Gastroesophageal sphincter (tissue), 4 donors: Measurements from ENCODE around the gene SAMD4A. TPM values are rescaled to one million over a fixed set of nuclear protein-coding genes. Genes with fewer than 3 reads are reported as not detected.

Experiments
- ATAC-seq: fragments of 150-250 bp; one replicate; pipeline ENCODE4 v1.9.1; 2016; ENCODE audit warnings: mild to moderate bottlenecking, moderate library complexity
- H3K27ac ChIP-seq, 4 donors: fragments of 200-600 bp; sonication (generic) in 3 of 4; 1 replicate in 3 of 4; 2 replicates in 1 of 4; pipeline ENCODE4 v1.5.1; 2016 to 2019
- H3K27me3 ChIP-seq: fragments of 200-600 bp; sonication (generic); one replicate; pipeline ENCODE4 v1.5.1; 2019
- H3K36me3 ChIP-seq, 2 donors: fragments of 200-600 bp; sonication (generic); one replicate each; pipeline ENCODE4 v1.5.1; 2019; ENCODE audit warnings: control low read depth in 1 of 2
- H3K4me1 ChIP-seq, 3 donors: fragments of 200-600 bp; sonication (generic); 1 replicate in 2 of 3; 2 replicates in 1 of 3; pipeline ENCODE4 v1.5.1; 2016 to 2019; ENCODE audit warnings: control low read depth in 2 of 3
- H3K4me3 ChIP-seq, 2 donors: fragments of 200-600 bp; sonication (generic); one replicate each; pipeline ENCODE4 v1.5.1; 2019; ENCODE audit warnings: mild to moderate bottlenecking in 1 of 2, moderate library complexity in 1 of 2
- H3K9me3 ChIP-seq, 3 donors: fragments of 200-600 bp; sonication (generic); one replicate each; pipeline ENCODE4 v1.5.1; 2017 to 2019; ENCODE audit warnings: control low read depth in 2 of 3
- EP300 ChIP-seq: sonication (generic); formaldehyde crosslinking; IDR thresholded peaks from one replicate; pipeline ENCODE4 v1.6.1; 2017; ENCODE audit warnings: antibody characterized with exemption, mild to moderate bottlenecking
- POLR2A ChIP-seq, 2 donors: fragments of 450-650 bp; IDR thresholded peaks; one replicate each; pipeline ENCODE4 v1.6.1; 2017; ENCODE audit warnings: antibody characterized with exemption in 2 of 2, mild to moderate bottlenecking in 2 of 2, moderate library complexity in 1 of 2
- POLR2AphosphoS5 ChIP-seq: sonication (generic); formaldehyde crosslinking; IDR thresholded peaks from one replicate; pipeline ENCODE4 v1.6.1; 2017; ENCODE audit warnings: antibody characterized with exemption
- WGBS, 2 donors: methylation state at CpG; one replicate each; pipeline ENCODE4 v1.1.5; 2018; ENCODE audit warnings: low coverage in 1 of 2; 5-methylcytosine and 5-hydroxymethylcytosine counted together
- total RNA-seq, 4 donors: library from RNA; depleted of rRNA; stranded (reverse); fragments of >200 nt; gene quantifications; one replicate each; pipeline ENCODE4 v1.1.0, GENCODE V29; 2016
- TF ChIP-seq, protein P1 (sequence below), 4 experiments: fragments of 200-600 bp in 2 of 4; fragments of 450-650 bp in 2 of 4; sonication (generic) in 1 of 4; IDR thresholded peaks; one replicate each; pipeline ENCODE4 v1.5.1; 2017 to 2019; ENCODE audit warnings: antibody characterized with exemption in 4 of 4, mild to moderate bottlenecking in 2 of 4, moderate library complexity in 2 of 4

Gene SAMD4A
- total RNA-seq, 4 donors from 2014 or later = 65.2 to 163 (median 89.7) TPM

DNA sequence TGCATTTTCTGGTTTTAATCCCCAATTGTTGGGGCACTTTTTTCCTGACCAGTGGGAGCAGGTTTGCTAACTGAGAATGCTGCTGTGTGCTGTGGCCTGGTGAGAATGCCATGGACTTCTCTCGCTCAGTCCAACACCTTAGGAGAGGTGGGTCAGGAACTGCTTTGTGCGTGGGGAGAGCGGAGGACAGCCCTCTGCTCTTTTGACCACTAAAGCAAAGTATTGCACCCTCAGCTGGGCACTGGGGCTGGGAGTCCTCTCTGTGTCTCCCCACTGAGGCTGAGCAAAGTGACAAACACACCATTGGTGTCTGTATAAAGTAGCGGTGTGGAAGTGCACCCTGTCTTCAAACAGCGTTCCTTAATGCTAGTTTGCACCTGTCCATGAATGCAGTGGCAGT lies 136.2 kb downstream of the SAMD4A start:
- H3K4me1 ChIP-seq = peaks cover 0 to 40% (median 9%) of the 10 kb centered on the region in 3 donors
- 92% methylated on average over 2 of the region's 5 CpGs; no CpG with 5 or more reads in 1 of the 2 donors for WGBS, 2 donors
- no peak overlapping the region for H3K4me3 ChIP-seq
- H3K9me3 ChIP-seq = no peaks in the 10 kb centered on the region
- TF ChIP-seq POLR2AphosphoS5 = no peak
- TF ChIP-seq, protein P1, sequence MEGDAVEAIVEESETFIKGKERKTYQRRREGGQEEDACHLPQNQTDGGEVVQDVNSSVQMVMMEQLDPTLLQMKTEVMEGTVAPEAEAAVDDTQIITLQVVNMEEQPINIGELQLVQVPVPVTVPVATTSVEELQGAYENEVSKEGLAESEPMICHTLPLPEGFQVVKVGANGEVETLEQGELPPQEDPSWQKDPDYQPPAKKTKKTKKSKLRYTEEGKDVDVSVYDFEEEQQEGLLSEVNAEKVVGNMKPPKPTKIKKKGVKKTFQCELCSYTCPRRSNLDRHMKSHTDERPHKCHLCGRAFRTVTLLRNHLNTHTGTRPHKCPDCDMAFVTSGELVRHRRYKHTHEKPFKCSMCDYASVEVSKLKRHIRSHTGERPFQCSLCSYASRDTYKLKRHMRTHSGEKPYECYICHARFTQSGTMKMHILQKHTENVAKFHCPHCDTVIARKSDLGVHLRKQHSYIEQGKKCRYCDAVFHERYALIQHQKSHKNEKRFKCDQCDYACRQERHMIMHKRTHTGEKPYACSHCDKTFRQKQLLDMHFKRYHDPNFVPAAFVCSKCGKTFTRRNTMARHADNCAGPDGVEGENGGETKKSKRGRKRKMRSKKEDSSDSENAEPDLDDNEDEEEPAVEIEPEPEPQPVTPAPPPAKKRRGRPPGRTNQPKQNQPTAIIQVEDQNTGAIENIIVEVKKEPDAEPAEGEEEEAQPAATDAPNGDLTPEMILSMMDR (IDR thresholded peaks at IDR 0.05) = no peak
- TF ChIP-seq POLR2A (IDR thresholded peaks at IDR 0.05) = no peak
- TF ChIP-seq EP300 = no peak
- no peaks in the 10 kb centered on the region for H3K27me3 ChIP-seq
- ATAC-seq = no peak
- peaks cover 0 to 12% of the 10 kb centered on the region in 2 donors for H3K36me3 ChIP-seq
- no peak overlapping the region for H3K27ac ChIP-seq

DNA sequence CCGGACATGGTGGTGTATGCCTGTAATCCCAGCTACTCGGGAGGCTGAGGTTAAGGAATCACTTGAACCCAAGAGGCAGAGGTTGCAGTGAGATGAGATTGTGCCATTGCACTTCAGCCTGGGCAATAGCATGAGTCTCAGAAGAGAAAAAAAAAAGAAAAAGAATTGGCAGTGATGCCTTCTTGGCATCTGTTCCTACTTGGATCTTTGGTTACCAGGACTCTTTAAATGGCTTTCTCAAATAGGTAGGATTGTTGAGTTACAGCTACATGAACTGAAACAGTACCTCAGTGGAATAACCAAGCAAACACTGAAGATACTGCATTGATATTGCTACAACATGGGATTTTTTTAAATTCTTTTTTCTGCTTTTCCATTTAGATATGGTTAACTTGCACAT lies 136.8 kb downstream of the SAMD4A start:
- H3K9me3 ChIP-seq = no peaks in the 10 kb centered on the region
- H3K27me3 ChIP-seq = no peaks in the 10 kb centered on the region
- WGBS, 2 donors = 93% methylated on average over 2 of the region's 2 CpGs; no CpG with 5 or more reads in 1 of the 2 donors
- peaks cover 0 to 34% (median 3%) of the 10 kb centered on the region in 3 donors for H3K4me1 ChIP-seq
- ATAC-seq = no peak
- no peak overlapping the region for H3K4me3 ChIP-seq
- TF ChIP-seq POLR2AphosphoS5 = no peak
- TF ChIP-seq, protein P1 (IDR thresholded peaks at IDR 0.05) = no peak
- no peak for TF ChIP-seq POLR2A (IDR thresholded peaks at IDR 0.05)
- no peak for TF ChIP-seq EP300
- no peak overlapping the region for H3K27ac ChIP-seq
- peaks cover 0 to 12% of the 10 kb centered on the region in 2 donors for H3K36me3 ChIP-seq

DNA sequence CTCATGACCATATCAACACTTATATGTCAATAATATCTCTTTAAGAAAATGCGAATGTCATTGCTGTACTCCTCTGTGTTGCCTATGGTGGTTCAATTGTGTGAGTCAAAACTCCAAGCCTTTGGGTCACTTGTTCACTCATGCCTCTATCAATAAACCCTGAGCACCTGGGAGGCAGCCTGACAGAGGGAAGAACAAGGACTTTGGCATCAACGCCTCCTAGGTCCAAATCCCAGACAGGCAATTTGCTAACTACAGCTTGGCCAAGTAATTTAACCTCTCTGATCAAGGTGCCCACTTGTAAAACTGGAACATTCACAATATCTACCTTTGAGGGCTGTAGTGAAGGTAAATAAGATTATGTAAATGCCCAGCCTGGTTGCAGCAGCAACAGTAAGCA lies 137.8 kb downstream of the SAMD4A start:
- Histone ChIP-seq H3K9me3 (no peaks in the 10 kb centered on the region), H3K27ac (no peak overlapping the region), H3K4me3 (no peak overlapping the region), H3K4me1 (peaks cover 0 to 23% (median 0%) of the 10 kb centered on the region in 3 donors), H3K36me3 (peaks cover 0 to 12% of the 10 kb centered on the region in 2 donors), H3K27me3 (no peaks in the 10 kb centered on the region)
- no peak for ATAC-seq
- TF ChIP-seq POLR2AphosphoS5 (no peak), POLR2A (IDR thresholded peaks at IDR 0.05) (no peak), EP300 (no peak)
- TF ChIP-seq, protein P1 (IDR thresholded peaks at IDR 0.05) = no peak
- WGBS, 2 donors = 86% methylated on average over 1 of the region's 2 CpGs; no CpG with 5 or more reads in 1 of the 2 donors

DNA sequence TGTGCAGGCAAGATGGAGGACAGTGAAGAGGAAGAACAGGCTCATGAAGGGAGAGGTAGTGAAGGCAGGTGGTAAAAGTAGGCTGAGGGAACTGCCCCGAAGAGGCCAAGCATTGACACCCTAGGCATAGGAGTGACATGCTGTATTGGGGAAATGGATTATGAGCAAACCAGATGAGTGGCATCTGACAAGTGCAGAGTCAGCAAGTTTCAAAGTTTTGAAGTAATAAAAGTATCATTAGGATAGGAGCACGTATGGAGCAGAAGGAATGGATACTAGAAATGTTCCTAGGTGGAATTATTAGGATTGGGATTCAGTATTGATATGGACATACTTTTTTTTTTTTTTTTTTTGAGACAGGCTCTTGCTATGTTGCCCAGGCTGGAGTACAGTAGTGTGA lies 139.8 kb downstream of the SAMD4A start:
- H3K4me1 ChIP-seq = peaks cover 2 to 18% (median 3%) of the 10 kb centered on the region in 3 donors
- ATAC-seq = no peak
- no peak overlapping the region for H3K4me3 ChIP-seq
- TF ChIP-seq POLR2A (IDR thresholded peaks at IDR 0.05) (no peak), POLR2AphosphoS5 (no peak), EP300 (no peak)
- TF ChIP-seq, protein P1 (IDR thresholded peaks at IDR 0.05) = no peak
- H3K9me3 ChIP-seq = no peaks in the 10 kb centered on the region
- WGBS, 2 donors = 85 to 90% methylated on average over 2 of the region's 2 CpGs
- peaks cover 0 to 12% of the 10 kb centered on the region in 2 donors for H3K36me3 ChIP-seq
- H3K27me3 ChIP-seq = no peaks in the 10 kb centered on the region
- no peak overlapping the region for H3K27ac ChIP-seq

DNA sequence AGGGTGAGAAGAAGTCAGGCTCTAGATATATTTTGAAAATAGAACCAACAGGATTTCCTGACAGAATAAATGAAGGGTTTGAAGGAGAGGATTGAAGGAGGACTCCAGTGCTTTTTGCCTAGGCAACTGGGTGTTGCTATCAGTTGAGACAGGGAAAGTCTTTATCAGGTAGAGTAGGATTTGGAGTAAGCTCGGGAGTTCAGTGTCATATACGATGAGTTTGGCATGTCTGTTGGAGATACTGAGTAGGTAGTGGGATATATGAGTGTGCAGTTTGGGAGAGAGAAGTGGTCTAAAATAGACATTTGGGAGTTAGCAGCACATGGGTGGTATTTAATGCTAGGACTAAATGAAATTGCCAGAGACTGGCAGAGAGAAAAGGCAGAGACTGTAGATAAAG lies 141.2 kb downstream of the SAMD4A start:
- Histone ChIP-seq H3K9me3 (no peaks in the 10 kb centered on the region), H3K4me1 (peaks cover 13 to 30% (median 14%) of the 10 kb centered on the region in 3 donors), H3K4me3 (no peak overlapping the region), H3K27me3 (no peaks in the 10 kb centered on the region), H3K27ac (no peak overlapping the region), H3K36me3 (peaks cover 0 to under 1% of the 10 kb centered on the region in 2 donors)
- TF ChIP-seq, protein P1 (IDR thresholded peaks at IDR 0.05) = no peak
- TF ChIP-seq EP300 (no peak), POLR2AphosphoS5 (no peak), POLR2A (IDR thresholded peaks at IDR 0.05) (no peak)
- ATAC-seq = no peak
- WGBS, 2 donors = 74 to 80% methylated on average over 1 to 2 of the region's 2 CpGs
